GM23338 (cell line): ENCODE data around the gene FREY1. TPM values are rescaled to one million over a fixed set of nuclear protein-coding genes. Genes with fewer than 3 reads are reported as not detected.

Experiments
- ATAC-seq: fragments of 200-7000 bp; cut with Tn5 transposase; 3 replicates; pipeline ENCODE4 v1.9.1; 2020
- DNase-seq: peaks from one replicate; pipeline ENCODE4 v3.0.0-alpha.2; 2015; ENCODE audit warnings: low spot score
- H2AFZ ChIP-seq: fragments of 200-600 bp; sonication (generic); 2 replicates; pipeline ENCODE4 v1.8.0; 2016; ENCODE audit warnings: antibody characterized with exemption, mild to moderate bottlenecking, moderate library complexity
- H3F3A ChIP-seq: fragments of 200-600 bp; sonication (generic); replicated peaks from 2 replicates; pipeline ENCODE4 v1.8.0; 2017; ENCODE audit warnings: antibody characterized with exemption, mixed run types, low read depth
- H3K27ac ChIP-seq: fragments of 200-600 bp; sonication (generic); 2 replicates; pipeline ENCODE4 v1.6.1; 2016; ENCODE audit warnings: low read depth
- H3K27me3 ChIP-seq: fragments of 200-600 bp; sonication (generic); 2 replicates; pipeline ENCODE4 v1.8.0; 2016; ENCODE audit warnings: mild to moderate bottlenecking, mixed run types, moderate library complexity; ENCODE audit not compliant: insufficient read depth
- H3K36me3 ChIP-seq: fragments of 200-600 bp; sonication (generic); 2 replicates; pipeline ENCODE4 v1.8.0; 2016; ENCODE audit warnings: mild to moderate bottlenecking; ENCODE audit not compliant: insufficient read depth
- H3K4me1 ChIP-seq: fragments of 200-600 bp; sonication (generic); 2 replicates; pipeline ENCODE4 v1.8.0; 2016; ENCODE audit warnings: mild to moderate bottlenecking, moderate library complexity; ENCODE audit not compliant: insufficient read depth
- H3K4me2 ChIP-seq: fragments of 200-600 bp; sonication (generic); 2 replicates; pipeline ENCODE4 v1.7.1; 2017; ENCODE audit warnings: mixed run types
- H3K4me3 ChIP-seq: fragments of 200-600 bp; sonication (generic); 2 replicates; pipeline ENCODE4 v1.6.1; 2016; ENCODE audit warnings: mixed run types
- H3K79me2 ChIP-seq: fragments of 200-600 bp; sonication (generic); replicated peaks from 2 replicates; pipeline ENCODE4 v1.8.0; 2017; ENCODE audit warnings: mild to moderate bottlenecking; ENCODE audit not compliant: insufficient read depth
- H3K9me2 ChIP-seq: fragments of 200-600 bp; sonication (generic); 2 replicates; pipeline ENCODE4 v1.8.0; 2017; ENCODE audit not compliant: insufficient read depth
- H4K20me1 ChIP-seq: fragments of 200-600 bp; sonication (generic); replicated peaks from 2 replicates; pipeline ENCODE4 v1.8.0; 2017; ENCODE audit warnings: mild to moderate bottlenecking; ENCODE audit not compliant: insufficient read depth
- H3K27ac Mint-ChIP-seq: 2 replicates; pipeline ENCODE4 v1.8.0; 2020; ENCODE audit warnings: inconsistent platforms, mild to moderate bottlenecking, moderate library complexity, mixed read lengths
- H3K27me3 Mint-ChIP-seq: 3 replicates; pipeline ENCODE4 v1.8.0; 2022; ENCODE audit warnings: low read depth, mild to moderate bottlenecking, moderate library complexity, mixed read lengths, inconsistent platforms; ENCODE audit not compliant: insufficient read depth, poor library complexity
- H3K36me3 Mint-ChIP-seq: 3 replicates; pipeline ENCODE4 v1.8.0; 2021; ENCODE audit warnings: low read depth, mild to moderate bottlenecking, inconsistent platforms, moderate library complexity, mixed read lengths
- H3K4me1 Mint-ChIP-seq: 3 replicates; pipeline ENCODE4 v1.8.0; 2020; ENCODE audit warnings: mild to moderate bottlenecking, inconsistent platforms, mixed read lengths
- H3K4me3 Mint-ChIP-seq: 3 replicates; pipeline ENCODE4 v1.8.0; 2021; ENCODE audit warnings: moderate library complexity, mild to moderate bottlenecking, inconsistent platforms, mixed read lengths
- H3K9me3 Mint-ChIP-seq: 3 replicates; pipeline ENCODE4 v1.8.0; 2020; ENCODE audit warnings: moderate library complexity, mild to moderate bottlenecking, inconsistent platforms, mixed read lengths
- ETS1 ChIP-seq: IDR thresholded peaks from 2 replicates; pipeline ENCODE4 v1.6.1; 2016; ENCODE audit warnings: antibody characterized with exemption
- JUNB ChIP-seq: IDR thresholded peaks from one replicate; pipeline ENCODE4 v1.6.1; 2016; ENCODE audit warnings: antibody characterized with exemption; ENCODE audit not compliant: unreplicated experiment
- REST ChIP-seq: IDR thresholded peaks from one replicate; pipeline ENCODE4 v1.6.1; 2018; ENCODE audit warnings: antibody characterized with exemption; ENCODE audit not compliant: unreplicated experiment
- STAT1 ChIP-seq: IDR thresholded peaks from one replicate; pipeline ENCODE4 v1.6.1; 2016; ENCODE audit warnings: antibody characterized with exemption; ENCODE audit not compliant: unreplicated experiment
- ZNF114 ChIP-seq: fragments of 250-450 bp; sonication (Bioruptor Pico); IDR thresholded peaks from 2 replicates; pipeline ENCODE4 v1.5.0; 2020; ENCODE audit warnings: mild to moderate bottlenecking, moderate library complexity
- polyA plus RNA-seq: library from polyadenylated mRNA; unstranded; fragments of >200 nt; fragmentation: Nextera tagmentation; extraction: Ambion mirVana; gene quantifications from 2 replicates; pipeline ENCODE4 v1.2.1, GENCODE V29; 2016
- total RNA-seq: library from RNA; depleted of rRNA; stranded (reverse); fragments of >200 nt; shearing (Covaris generic); gene quantifications from 2 replicates; pipeline ENCODE4 v1.2.3, GENCODE V29; 2014

Gene FREY1
- total and polyA plus RNA-seq, 2 experiments from 2014 or later, result 1.1 TPM; not detected in 1

- H3K9me3 Mint-ChIP-seq, result no peaks in the 10 kb centered on the region; the same call in 2 of the 3 replicates
- Histone ChIP-seq H2AFZ (no peak overlapping the region), H3K9me2 (no peaks in the 10 kb centered on the region), H3K27ac (no peak overlapping the region), H3K4me1 (peaks cover 8% of the 10 kb centered on the region), H3K27me3 (no peaks in the 10 kb centered on the region), H4K20me1 (peaks cover 6% of the 10 kb centered on the region; the same call in 1 of the 2 replicates), H3K4me3 (no peak overlapping the region), H3K79me2 (peaks cover 19% of the 10 kb centered on the region), H3K36me3 (no peaks in the 10 kb centered on the region), H3F3A (peaks cover 5% of the 10 kb centered on the region; the same call in 1 of the 2 replicates), H3K4me2 (no peak overlapping the region)
- peaks cover 18% of the 10 kb centered on the region for H3K27me3 Mint-ChIP-seq
- no peak for ATAC-seq
- no peak overlapping the region for H3K4me3 Mint-ChIP-seq
- DNase-seq, result no peak
- peaks cover 45% of the 10 kb centered on the region for H3K36me3 Mint-ChIP-seq
- peaks cover 17% of the 10 kb centered on the region for H3K4me1 Mint-ChIP-seq
- TF ChIP-seq ZNF114 (no peak), STAT1 (no peak), ETS1 (no peak), REST (no peak), JUNB (no peak)
- no peak overlapping the region for H3K27ac Mint-ChIP-seq
Observed at GRCh38 chr11:45926536-45927331, 19.7 kb upstream of the FREY1 start.

- Mint-ChIP-seq H3K4me1 (peaks cover 20% of the 10 kb centered on the region), H3K36me3 (peaks cover 45% of the 10 kb centered on the region), H3K9me3 (no peaks in the 10 kb centered on the region; the same call in 2 of the 3 replicates), H3K4me3 (no peak overlapping the region), H3K27me3 (peaks cover 19% of the 10 kb centered on the region), H3K27ac (no peak overlapping the region)
- Histone ChIP-seq H4K20me1 (peaks cover 6% of the 10 kb centered on the region; the same call in 1 of the 2 replicates), H2AFZ (no peak overlapping the region), H3F3A (peaks cover 12% of the 10 kb centered on the region), H3K4me3 (no peak overlapping the region), H3K27ac (no peak overlapping the region), H3K79me2 (peaks cover 19% of the 10 kb centered on the region), H3K9me2 (no peaks in the 10 kb centered on the region), H3K27me3 (peaks cover 2% of the 10 kb centered on the region; the same call in 1 of the 2 replicates), H3K4me2 (no peak overlapping the region), H3K36me3 (no peaks in the 10 kb centered on the region), H3K4me1 (peaks cover 15% of the 10 kb centered on the region)
- no peak for TF ChIP-seq ETS1
- ATAC-seq (no peak), DNase-seq (no peak)
Observed at GRCh38 chr11:45926001-45926401, 18.9 kb upstream of the FREY1 start.
